Sigmoid colon (tissue), 3 donors: Measurements from ENCODE around the gene PTCH1.

Experiments used
- CTCF ChIP-seq, 4 experiments: fragments of 450-650 bp in 3 of 4; fragments of 200-600 bp in 1 of 4; IDR thresholded peaks; one replicate each; pipeline ENCODE4 v1.5.1; 2016 to 2019; ENCODE audit warnings: antibody characterized with exemption in 4 of 4, mild to moderate bottlenecking in 3 of 4, moderate library complexity in 2 of 4
- POLR2A ChIP-seq, 2 donors: fragments of 450-650 bp; IDR thresholded peaks; one replicate each; pipeline ENCODE4 v1.6.1; 2016; ENCODE audit warnings: antibody characterized with exemption in 2 of 2, mild to moderate bottlenecking in 2 of 2, moderate library complexity in 2 of 2

GRCh38 chr9:95433096-95433819, 83.5 kb downstream of the PTCH1 start:
- TF ChIP-seq CTCF (IDR thresholded peaks at IDR 0.05) (no peak), POLR2A (IDR thresholded peaks at IDR 0.05) (no peak)
